ENCODE results near the gene ARHGEF10L.
A peak's percentile ranks its signal among the peaks of the same experiment; 100 is the strongest.

The ARHGEF10L gene

GRCh38 chr1:17596186-17596585 lies 56.7 kb downstream of the ARHGEF10L start:
- peak in 1 of 2 donors; percentile 85 for DNase-seq
- H3K9me3 ChIP-seq: no peaks in the 10 kb centered on the region
- no peak overlapping the region for H3K4me3 ChIP-seq
- H3K27ac ChIP-seq: peak overlapping the region; percentile 100
- H3K36me3 ChIP-seq: peaks cover 0 to 26% (median 5%) of the 10 kb centered on the region in 3 donors
- intact Hi-C loops (cut with DNase I; ENCODE audit: low total_unique reads): no loop called here
- H3K27me3 ChIP-seq: no peaks in the 10 kb centered on the region
- peaks cover 0 to 100% (median 68%) of the 10 kb centered on the region in 4 donors for H3K4me1 ChIP-seq
- no peak for TF ChIP-seq CTCF (IDR thresholded peaks at IDR 0.05)

GRCh38 chr1:17596651-17597509 lies 57.4 kb downstream of the ARHGEF10L start:
- Histone ChIP-seq H3K4me3 (no peak overlapping the region), H3K27ac (peak overlapping the region; percentile 100), H3K4me1 (peaks cover 0 to 100% (median 68%) of the 10 kb centered on the region in 4 donors), H3K36me3 (peaks cover 0 to 29% (median 7%) of the 10 kb centered on the region in 3 donors), H3K9me3 (no peaks in the 10 kb centered on the region), H3K27me3 (no peaks in the 10 kb centered on the region)
- no peak for DNase-seq
- intact Hi-C loops (cut with DNase I; ENCODE audit: low total_unique reads): no loop called here
- no peak for TF ChIP-seq CTCF (IDR thresholded peaks at IDR 0.05)

GRCh38 chr1:17597651-17598050 lies 58.2 kb downstream of the ARHGEF10L start:
- H3K4me3 ChIP-seq: no peak overlapping the region
- intact Hi-C loops (cut with DNase I; ENCODE audit: low total_unique reads): no loop called here
- peak overlapping the region; percentile 100 for H3K27ac ChIP-seq
- no peak for DNase-seq
- TF ChIP-seq CTCF (IDR thresholded peaks at IDR 0.05): no peak
- H3K27me3 ChIP-seq: no peaks in the 10 kb centered on the region
- H3K9me3 ChIP-seq: no peaks in the 10 kb centered on the region
- peaks cover 0 to 30% (median 10%) of the 10 kb centered on the region in 3 donors for H3K36me3 ChIP-seq
- peaks cover 0 to 100% (median 68%) of the 10 kb centered on the region in 4 donors for H3K4me1 ChIP-seq

GRCh38 chr1:17598251-17598650 lies 58.8 kb downstream of the ARHGEF10L start:
- H3K27ac ChIP-seq: peak overlapping the region; percentile 100
- no peak for TF ChIP-seq CTCF (IDR thresholded peaks at IDR 0.05)
- intact Hi-C loops (cut with DNase I; ENCODE audit: low total_unique reads): no loop called here
- H3K9me3 ChIP-seq: no peaks in the 10 kb centered on the region
- no peak overlapping the region for H3K4me3 ChIP-seq
- peaks cover 0 to 100% (median 69%) of the 10 kb centered on the region in 4 donors for H3K4me1 ChIP-seq
- H3K36me3 ChIP-seq: peaks cover 0 to 24% (median 6%) of the 10 kb centered on the region in 3 donors
- DNase-seq: no peak
- H3K27me3 ChIP-seq: no peaks in the 10 kb centered on the region

GRCh38 chr1:17599291-17599953 lies 59.9 kb downstream of the ARHGEF10L start:
- H3K9me3 ChIP-seq: no peaks in the 10 kb centered on the region
- no peak for TF ChIP-seq CTCF (IDR thresholded peaks at IDR 0.05)
- H3K27ac ChIP-seq: peak overlapping the region; percentile 100
- no peaks in the 10 kb centered on the region for H3K27me3 ChIP-seq
- peaks cover 2 to 21% (median 18%) of the 10 kb centered on the region in 3 donors for H3K36me3 ChIP-seq
- intact Hi-C loops (cut with DNase I; ENCODE audit: low total_unique reads): no loop called here
- no peak for DNase-seq
- H3K4me1 ChIP-seq: peaks cover 0 to 100% (median 59%) of the 10 kb centered on the region in 4 donors
- H3K4me3 ChIP-seq: no peak overlapping the region
